Hypothalamus (tissue), 51 donors: Measurements from ENCODE around the gene NIFK.

Experiments
- DNase-seq, 51 donors: peaks; one replicate each; lab custom pipeline; 2025; lab: John Stamatoyannopoulos, UW

Gene NIFK

DNA sequence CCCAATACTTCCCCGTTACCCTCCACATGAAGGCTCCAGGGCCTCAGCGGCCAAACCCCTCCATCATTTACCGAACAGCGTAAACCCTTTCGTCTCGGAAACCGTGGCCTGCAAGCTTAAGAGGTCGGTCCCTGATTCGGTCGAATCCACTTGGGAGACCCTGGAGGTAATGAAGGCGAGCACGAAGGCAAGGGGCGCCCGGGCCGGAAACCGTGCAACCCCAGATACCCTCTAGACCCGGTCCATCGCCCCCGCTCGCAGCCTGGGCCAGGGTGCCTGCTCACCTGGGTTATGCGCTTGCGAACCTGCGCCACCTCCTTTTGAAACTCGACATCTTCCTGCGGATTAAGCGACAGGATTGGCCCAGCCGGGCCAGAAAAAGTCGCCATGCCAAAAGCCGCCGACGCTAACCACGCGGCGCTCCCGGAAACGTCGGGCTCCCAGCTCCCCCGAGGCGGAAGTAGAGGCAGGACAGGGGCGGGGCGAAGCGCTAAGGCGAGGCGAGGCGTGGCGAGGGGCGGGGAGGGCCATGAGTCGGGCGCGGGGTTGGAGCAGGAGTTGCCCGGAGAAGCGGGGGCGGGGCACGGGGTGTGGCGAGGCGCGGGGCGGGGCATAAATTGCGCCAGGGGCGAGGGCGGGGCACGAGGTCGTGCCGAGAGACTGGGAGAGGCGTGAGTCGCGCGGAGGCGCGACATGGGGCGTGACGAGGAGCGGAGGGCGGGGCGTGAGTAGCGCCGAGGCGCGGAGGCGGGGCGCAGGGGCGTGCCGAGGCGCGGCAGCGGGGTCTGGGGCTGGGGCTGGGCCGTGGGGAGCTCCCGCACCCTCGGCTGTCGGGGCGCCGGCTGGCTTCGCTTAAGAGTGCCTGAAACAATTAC, at the start of gene NIFK:
Gene NIFK (minus strand): TSS at position 414 of the 875 bp plus-strand sequence. CDS start 25 bp downstream, at position 389.
- peak; percentile 53 to 99 (median 97) for DNase-seq

DNA sequence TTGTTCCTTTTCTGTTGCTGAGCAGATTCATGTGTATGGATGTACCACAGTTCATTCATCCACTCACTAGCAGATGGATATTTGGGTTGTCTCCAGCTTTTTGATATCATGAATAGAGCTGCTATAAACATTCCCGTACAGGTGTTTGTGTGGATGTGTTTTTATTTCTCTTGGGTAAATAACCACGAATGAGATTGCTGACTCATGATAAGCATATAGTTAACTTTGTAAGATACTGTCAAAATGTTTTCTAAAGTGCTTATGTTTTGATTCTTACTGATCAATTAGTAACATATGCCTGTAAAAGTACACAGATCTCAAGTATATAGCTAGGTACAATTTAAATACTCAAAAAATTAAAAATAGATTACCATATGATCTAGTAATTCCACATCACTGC, 46.5 kb upstream of the NIFK start:
- no peak for DNase-seq

DNA sequence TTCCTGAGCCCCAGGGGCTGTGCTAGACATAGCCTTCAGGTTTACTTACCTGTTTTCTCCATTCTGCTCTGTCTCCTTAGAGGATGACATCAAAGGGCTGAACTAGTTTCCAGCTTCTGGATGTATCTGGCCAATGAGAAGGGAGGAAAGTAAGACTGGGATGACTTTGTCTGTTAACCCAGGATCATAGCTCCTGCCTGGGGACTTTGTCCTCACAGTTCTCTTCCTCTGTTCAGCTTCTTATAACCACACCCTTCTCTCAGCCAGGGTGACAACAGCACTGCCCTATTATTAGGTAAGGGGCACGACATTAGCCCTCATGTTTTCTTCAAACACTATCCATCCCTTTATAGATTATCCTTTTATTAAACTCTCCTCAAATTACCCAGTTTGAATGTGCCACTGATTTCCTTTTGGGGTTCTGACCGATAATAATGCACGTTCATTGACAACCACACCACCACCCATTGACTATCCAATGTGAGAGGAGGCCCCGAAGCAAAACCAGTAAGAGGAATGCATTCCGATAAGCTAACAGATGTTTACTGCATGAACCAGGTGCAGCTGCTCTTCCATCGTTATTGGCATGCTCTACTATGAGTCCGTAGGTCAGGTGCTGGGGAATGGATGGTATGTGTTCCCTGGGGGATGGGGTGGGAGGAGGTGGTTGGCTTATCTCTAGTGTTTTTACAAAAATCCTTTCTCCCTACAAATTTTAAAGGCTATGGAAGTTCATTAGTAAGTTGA, 42.2 kb upstream of the NIFK start:
- no peak for DNase-seq

DNA sequence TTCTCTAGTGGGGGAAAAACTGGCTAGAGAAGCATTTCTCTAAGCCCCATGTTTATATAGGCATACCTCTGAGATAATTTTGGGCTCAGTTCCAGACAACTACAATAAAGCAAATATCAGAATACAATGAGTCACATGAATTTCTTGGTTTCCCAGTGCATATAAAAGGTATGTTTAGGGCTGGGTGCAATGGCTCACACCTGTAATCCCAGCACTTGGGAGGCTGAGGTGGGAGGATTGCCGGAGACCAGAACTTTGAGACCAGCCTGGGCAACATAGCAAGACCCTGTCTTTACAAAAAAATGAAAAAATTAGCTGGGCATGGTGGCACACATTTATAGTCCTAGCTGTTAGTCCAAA, 41.0 kb upstream of the NIFK start:
- no peak for DNase-seq

DNA sequence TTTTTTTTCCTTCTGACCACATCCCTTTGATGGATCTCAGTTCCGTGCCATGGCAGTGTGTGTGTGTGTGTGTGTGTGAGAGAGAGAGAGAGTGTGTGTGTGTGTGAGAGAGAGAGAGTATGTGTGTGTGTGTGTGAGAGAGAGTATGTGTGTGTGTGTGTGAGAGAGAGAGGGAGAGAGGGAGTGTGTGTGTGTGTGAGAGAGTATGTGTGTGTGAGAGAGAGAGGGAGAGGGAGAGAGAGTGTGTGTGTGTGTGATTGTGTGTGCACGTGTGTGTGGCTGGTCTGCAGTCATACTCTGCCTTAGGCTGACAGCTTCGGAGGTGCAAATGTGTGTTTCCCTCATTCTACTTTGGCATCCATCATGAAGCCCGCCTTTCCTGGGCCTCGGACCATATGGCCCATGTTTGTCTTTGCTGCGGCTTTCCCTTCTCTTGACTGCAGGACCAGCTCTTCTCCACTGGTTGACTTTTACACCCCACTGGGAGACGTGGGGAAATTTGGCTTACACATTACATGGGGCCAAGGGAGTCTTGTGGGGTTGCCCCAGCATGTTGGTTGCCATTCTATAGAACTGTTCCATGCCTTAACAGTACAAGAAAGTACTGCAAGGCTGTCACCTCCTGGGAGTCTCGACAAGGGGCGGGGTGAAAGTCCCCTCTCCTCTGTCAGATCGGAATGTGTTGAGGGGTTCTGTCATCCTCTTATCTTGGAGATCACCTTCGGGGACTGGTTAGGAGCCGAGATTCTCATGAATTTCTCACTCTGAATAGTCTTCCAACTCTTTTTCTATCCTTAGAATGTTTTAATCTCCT, 40.4 kb upstream of the NIFK start:
- DNase-seq: no peak

DNA sequence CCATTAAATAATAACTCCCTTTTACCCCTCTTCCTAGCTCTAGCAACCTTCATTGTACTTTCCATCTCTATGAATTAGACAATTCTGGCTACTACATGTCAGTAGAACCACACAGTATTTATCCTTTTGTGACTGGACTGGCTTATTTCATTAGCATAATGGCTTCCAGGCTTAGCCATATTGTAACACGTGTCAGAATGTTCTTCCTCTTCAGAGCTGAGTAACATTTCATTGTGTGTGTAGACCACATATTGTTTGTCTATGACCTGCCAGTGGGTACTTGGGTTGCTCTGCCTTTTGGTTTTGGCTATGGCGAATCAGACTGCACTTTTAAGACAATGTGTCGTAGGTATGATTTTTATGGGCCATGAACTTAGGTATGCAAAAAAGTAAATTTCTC, 39.7 kb upstream of the NIFK start:
- DNase-seq: no peak

DNA sequence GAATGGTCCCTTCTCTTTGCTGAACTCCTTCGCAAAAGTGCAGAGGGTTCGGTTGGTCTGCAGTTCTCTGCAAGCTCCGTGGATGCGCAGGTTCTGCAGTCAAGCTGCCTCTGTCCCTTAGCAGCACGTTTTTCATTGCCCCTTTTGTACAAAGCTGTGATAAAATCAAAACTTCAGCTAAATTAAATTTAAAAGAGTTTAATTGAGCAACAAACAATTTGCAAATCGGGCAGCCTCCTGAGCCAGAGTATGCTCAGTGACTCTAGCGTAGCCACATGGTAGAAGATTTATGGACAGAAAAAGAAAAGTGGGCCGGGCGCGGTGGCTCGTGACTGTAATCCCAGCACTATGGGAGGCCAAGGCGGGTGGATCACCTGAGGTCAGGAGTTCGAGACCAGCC, 37.6 kb upstream of the NIFK start:
- DNase-seq: no peak

DNA sequence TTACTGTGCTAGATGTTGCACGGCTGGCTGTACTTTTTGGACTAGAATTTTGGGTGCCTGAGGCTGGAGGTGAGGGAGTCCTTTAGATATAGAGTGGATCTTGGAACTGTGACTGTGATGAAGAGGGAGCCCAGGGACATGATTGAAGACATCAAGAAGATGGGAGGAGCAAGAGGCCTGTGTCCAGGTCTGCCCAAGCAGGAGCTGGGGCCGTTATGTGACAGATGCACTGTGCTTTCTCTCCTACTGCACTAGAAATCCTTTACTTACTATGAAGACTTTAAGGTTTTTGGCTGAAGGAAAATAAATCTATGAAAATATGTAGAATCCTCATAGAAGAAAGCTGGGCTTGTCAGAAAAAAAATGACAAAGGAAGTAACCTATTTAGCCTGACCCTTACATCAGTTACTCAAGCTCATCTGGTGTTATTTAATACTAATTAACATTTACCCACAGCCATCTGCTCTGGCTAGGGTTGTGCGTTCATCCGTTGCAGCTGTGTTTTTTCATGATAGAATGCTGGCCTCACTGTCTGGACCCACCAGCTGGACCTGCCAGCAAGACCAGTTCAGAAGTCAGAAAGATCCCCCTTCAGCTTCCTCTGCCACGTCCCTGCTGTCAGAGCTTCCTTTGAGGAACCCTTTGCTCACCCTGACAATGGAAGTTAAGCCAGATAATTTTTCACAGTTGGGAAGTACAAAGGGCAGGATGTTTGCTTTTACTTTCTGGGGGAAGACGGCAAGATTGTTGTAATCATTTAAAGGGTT, 35.5 kb upstream of the NIFK start:
- no peak for DNase-seq

DNA sequence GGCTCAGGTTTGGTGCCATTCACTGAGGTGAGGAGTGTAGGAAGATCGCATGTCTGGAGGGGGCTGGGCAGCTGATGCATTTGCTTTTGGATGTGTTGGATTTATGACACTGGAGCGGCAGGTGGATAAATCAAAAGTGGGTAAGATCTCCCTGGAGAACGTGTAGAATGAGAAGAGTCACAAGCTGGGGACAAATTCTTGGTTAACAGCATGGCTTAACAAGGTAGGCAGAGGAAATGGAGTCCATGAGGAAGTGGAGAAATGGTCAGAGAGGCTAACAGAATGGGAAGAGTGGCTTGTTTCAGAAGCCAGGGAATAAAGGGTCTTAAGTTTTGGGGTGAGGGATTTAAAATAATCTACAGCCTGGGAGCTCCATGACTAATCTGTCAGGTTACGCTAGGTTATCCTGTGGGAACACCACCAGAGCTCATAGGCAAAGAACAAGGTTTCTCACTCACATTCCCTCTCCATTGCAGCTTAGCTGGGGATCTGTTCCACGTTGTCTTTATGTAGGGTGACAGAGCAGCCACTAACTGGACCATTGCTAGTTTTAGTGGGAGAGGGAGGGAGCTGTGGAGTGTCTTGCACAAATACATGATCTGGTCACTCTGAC, 31.6 kb upstream of the NIFK start:
- no peak for DNase-seq

DNA sequence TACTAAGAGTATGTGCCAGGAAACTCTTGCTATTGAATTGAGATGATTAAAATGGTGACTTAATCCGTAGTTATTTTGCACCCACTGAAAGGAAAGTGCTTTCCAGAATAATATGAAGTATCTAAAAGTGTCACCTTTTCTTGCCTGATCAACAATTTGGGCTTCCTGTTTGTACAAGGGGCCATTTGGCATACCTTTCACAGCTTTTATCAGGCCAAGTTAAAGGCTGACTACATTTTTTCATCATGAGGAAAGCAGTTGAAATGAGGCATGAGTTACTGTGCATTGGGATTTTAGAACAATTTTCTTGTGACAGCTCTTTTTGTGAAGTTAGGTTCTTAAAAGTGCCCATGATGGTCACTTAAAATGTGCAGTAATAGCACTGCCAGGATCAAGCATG, 29.9 kb upstream of the NIFK start:
- DNase-seq: no peak

DNA sequence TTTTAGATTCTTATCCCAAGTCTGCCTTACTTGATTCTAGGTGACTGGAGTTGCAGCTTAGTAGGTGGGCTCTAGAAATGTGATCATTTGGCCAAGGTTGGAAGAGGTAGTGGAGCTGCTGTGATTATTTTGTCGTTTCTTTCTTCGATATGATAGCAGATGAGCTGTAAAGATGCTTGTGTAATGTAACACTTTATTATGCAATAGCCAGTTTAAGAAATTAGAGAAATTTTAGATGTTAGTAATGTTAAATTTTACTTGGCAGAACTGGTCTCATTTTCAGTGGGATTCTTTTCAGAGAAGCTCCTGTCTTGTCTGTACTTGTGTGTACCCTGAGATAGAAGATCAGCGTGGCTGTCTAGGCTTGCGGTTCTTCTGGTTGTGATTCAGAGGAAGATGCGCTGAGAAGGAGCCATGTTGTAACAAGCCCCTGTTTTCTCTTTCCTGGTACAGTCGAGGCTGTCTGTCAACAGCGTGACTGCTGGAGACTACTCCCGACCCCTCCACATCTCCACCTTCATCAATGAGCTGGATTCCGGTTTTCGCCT, 28.1 kb upstream of the NIFK start:
- DNase-seq: no peak

DNA sequence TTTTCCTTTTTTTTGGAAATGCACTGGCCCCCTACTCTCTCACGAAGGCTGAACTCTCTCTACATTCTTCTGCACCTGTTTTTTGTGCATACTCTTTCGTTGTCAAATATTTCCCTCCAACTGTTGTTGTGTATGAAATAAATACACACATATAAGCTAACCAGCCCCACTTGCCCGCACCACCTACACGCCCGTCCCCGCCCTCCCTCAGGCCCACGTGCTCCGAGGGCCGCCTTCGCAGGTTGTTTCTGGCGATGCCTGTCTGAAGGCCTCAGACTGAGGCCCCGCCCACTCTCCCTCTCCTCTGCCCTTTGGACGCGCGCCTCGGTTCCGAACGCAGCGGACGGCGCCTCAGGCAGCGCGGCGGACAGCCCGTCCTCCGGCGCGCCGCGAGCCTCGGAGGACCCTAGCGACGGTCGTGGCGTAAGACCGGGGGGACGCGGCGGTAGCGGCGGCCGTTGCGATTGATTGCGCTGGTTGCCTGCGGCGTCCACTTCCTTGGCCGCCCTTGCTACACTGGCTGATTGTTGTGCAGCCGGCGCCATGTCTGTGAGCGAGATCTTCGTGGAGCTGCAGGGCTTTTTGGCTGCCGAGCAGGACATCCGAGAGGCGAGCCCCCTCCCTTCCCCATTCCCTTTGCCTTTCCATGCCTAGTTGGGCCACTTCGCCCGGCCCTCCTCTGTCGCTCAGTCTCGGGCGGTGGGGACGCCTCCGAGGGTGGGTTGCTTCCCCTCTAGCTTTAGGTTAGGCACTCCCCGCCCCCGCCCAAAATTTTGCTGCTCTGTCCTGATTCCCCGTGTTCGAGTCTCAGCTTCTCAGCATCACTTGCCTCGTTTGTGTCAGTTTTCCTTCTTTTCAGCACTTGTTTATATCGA, 18.8 kb upstream of the NIFK start, which contains the start of gene TSN:
Gene TSN (plus strand): TSS at position 415 of the 875 bp plus-strand sequence. CDS start 129 bp downstream, at position 544.
- peak; percentile 40 to 98 (median 93) for DNase-seq

DNA sequence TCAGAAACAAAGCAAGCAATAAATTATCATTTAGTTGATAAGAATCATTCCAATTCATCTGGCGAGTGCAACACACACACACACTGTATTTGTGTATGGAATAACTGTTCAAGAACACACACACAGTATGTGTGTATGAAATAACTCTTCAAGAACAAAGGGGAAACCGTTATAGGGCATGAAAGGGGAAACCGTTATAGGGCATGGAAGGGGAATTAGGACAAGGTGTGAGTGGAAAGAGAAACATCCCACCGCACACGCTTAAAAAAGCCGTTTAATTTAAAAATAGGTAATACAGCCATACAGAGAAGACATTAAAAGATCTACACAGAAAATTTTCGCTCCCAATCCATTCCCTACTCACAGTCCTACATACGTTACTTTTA, 18.2 kb upstream of the NIFK start:
- DNase-seq: no peak

DNA sequence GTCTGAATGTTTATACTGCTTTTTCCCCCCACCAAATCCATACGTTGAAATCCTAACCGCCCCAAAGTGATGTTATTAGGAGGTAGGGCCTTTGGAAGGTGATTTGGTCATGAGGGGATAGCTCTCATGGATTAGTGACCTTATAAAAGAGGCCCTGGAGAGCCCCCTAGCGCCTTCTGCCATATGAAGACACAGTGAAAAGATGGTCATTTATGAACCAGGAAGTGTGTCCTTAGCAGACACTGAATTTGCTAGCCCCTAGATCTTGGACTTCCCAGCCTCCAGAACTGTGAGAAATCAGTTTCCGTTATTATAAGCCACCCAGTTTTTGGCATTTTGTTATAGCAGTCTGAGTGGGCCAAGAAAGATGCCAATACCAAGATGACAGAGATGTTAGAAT, 11.5 kb upstream of the NIFK start:
- DNase-seq: peak in 2 of 51 donors; percentile 9 to 12

DNA sequence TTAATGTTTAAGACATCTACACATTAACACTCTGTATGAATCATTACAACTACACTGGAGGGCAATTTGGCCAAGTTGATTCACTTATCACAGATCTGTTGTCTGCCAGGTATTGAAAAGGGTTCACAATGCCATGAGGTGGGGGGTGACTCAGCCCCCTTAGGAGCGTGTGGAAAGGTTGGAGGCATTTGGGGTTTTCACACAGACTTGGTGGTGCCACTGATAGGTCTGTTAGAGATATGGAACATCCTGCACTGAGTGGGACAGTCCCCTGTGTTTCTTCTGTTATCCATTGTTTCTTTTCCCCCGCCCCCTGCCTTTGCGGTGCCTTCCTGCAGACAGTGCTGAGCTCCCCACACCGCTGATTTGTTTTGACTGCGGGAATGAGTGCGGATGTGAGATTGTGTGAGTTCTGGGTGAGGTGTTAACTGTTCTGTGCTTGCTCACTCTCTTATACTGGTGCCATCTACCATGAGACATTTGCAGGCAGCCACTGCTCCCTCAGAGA, 9.4 kb upstream of the NIFK start:
- DNase-seq: no peak

DNA sequence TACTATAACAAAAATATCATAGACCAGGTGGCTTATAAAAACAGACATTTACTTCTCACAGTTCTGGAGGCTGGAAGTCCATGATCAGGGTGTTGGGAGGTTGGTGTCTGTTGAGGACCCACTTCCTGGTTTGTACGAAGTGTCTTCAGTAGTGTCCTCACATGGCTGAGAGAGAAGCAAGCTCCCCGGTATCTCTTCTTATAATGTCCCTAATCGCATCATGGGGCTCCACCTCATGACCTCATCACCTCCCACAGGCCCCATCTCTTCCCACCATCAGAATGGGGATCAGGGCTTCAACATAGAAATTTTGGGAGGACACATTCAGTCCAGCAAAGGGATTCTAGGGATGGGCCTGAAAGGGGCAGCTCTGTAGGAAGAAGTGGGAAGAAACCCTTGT, 4.8 kb upstream of the NIFK start:
- no peak for DNase-seq

DNA sequence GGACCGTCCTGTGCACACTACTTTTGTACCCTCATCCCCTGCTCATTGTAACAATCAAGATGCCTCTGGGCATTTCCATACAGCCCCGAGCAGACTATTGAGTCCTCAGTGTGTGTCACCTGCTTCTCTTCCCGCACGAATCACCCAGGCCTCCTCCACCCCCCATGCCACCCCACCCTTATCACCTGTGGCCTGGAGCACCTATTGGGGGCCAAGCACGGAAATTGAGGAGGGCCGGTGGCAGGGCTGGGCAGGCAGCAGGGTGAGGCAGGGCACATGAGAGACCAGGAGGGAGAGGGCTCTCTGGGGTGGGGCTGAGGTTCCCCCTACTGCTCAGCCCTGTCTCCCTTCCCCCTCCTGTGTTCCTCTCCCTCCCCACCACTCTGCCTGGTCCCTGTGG, 4.3 kb upstream of the NIFK start:
- no peak for DNase-seq

DNA sequence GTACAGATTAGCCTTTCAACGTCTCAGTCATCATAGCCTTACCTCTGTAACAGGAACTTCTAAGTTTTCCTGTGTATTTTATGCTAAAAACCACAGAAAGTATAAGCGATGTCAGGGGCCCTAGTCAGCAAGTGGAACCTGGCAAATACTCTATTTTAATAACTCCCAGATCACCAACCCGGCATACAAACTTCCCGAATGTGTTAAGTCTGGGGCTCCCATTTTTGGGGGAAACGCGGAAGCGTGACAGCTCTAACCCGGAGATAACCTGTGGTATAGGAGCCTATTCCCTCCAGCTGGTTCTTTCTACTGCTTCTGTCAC, 574 bp downstream of the NIFK start:
- no peak for DNase-seq
